ENCODE results near the gene GET4.
"Not testable (repeated sequence)": the region's sequence is repeated elsewhere in the genome, so short reads cannot be mapped to it uniquely, and the experiment has no call there.

Gene GET4

GRCh38 chr7:916291-916941 lies 40.1 kb downstream of the GET4 start:
- DNase-seq (ENCODE audit: low spot score), result no peak

GRCh38 chr7:917255-918117 lies 41.1 kb downstream of the GET4 start:
- no peak for DNase-seq (ENCODE audit: low spot score)

GRCh38 chr7:918118-918425 lies 41.7 kb downstream of the GET4 start:
- DNase-seq (ENCODE audit: low spot score), result no peak

GRCh38 chr7:918441-919113 lies 42.2 kb downstream of the GET4 start:
- no peak for DNase-seq (ENCODE audit: low spot score)

- DNase-seq (ENCODE audit: low spot score), result no peak
Measured at GRCh38 chr7:919114-919442, 42.7 kb downstream of the GET4 start.

GRCh38 chr7:919924-920341 lies 43.6 kb downstream of the GET4 start:
- no peak for DNase-seq (ENCODE audit: low spot score)

- DNase-seq (ENCODE audit: low spot score), result no peak
Measured at GRCh38 chr7:920351-921070, 44.2 kb downstream of the GET4 start.

- DNase-seq (ENCODE audit: low spot score), result no peak
Measured at GRCh38 chr7:921071-921461, 44.7 kb downstream of the GET4 start.

GRCh38 chr7:921581-922333 lies 45.4 kb downstream of the GET4 start:
- DNase-seq (ENCODE audit: low spot score), result no peak

GRCh38 chr7:922334-923107 lies 46.2 kb downstream of the GET4 start:
- DNase-seq (ENCODE audit: low spot score), result no peak

- DNase-seq (ENCODE audit: low spot score), result peak; percentile 16
Measured at GRCh38 chr7:923108-924041, 47.0 kb downstream of the GET4 start.

- DNase-seq (ENCODE audit: low spot score), result not testable (repeated sequence)
Measured at GRCh38 chr7:924042-924441, 47.7 kb downstream of the GET4 start.

GRCh38 chr7:924541-925231 lies 48.3 kb downstream of the GET4 start:
- DNase-seq (ENCODE audit: low spot score), result no peak

- no peak for DNase-seq (ENCODE audit: low spot score)
Measured at GRCh38 chr7:925601-926000, 49.2 kb downstream of the GET4 start.

- no peak for DNase-seq (ENCODE audit: low spot score)
Measured at GRCh38 chr7:926061-927030, 50.0 kb downstream of the GET4 start.

GRCh38 chr7:927031-927671 lies 50.8 kb downstream of the GET4 start:
- no peak for DNase-seq (ENCODE audit: low spot score)

- DNase-seq (ENCODE audit: low spot score), result no peak
Measured at GRCh38 chr7:929311-929711, 53.0 kb downstream of the GET4 start.
